ENCODE results near the gene TTLL3.

The TTLL3 gene

GRCh38 chr3:9778143-9779074, 31.7 kb upstream of the TTLL3 start:
- TF ChIP-seq CTCF (IDR thresholded peaks at IDR 0.05; ENCODE audit: low read depth, low read length, missing control alignments), result no peak
- no peak for DNase-seq (ENCODE audit: low read depth)
- H3K4me3 ChIP-seq (ENCODE audit: low read depth, low read length), result no peak overlapping the region

- TF ChIP-seq CTCF (IDR thresholded peaks at IDR 0.05; ENCODE audit: low read depth, low read length, missing control alignments), result no peak
- DNase-seq (ENCODE audit: low read depth), result no peak
- no peak overlapping the region for H3K4me3 ChIP-seq (ENCODE audit: low read depth, low read length)
These were observed 30.9 kb upstream of the TTLL3 start for GRCh38 chr3:9779075-9779593.

- no peak for TF ChIP-seq CTCF (IDR thresholded peaks at IDR 0.05; ENCODE audit: low read depth, low read length, missing control alignments)
- H3K4me3 ChIP-seq (ENCODE audit: low read depth, low read length), result no peak overlapping the region
- DNase-seq (ENCODE audit: low read depth), result peak; percentile 36
These were observed 30.2 kb upstream of the TTLL3 start for GRCh38 chr3:9779721-9780457.

GRCh38 chr3:9780458-9780812, 29.6 kb upstream of the TTLL3 start:
- no peak for TF ChIP-seq CTCF (IDR thresholded peaks at IDR 0.05; ENCODE audit: low read depth, low read length, missing control alignments)
- DNase-seq (ENCODE audit: low read depth), result no peak
- H3K4me3 ChIP-seq (ENCODE audit: low read depth, low read length), result no peak overlapping the region

GRCh38 chr3:9780910-9781309, 29.2 kb upstream of the TTLL3 start:
- DNase-seq (ENCODE audit: low read depth), result no peak
- no peak overlapping the region for H3K4me3 ChIP-seq (ENCODE audit: low read depth, low read length)
- TF ChIP-seq CTCF (IDR thresholded peaks at IDR 0.05; ENCODE audit: low read depth, low read length, missing control alignments), result no peak

- no peak for TF ChIP-seq CTCF (IDR thresholded peaks at IDR 0.05; ENCODE audit: low read depth, low read length, missing control alignments)
- no peak overlapping the region for H3K4me3 ChIP-seq (ENCODE audit: low read depth, low read length)
- DNase-seq (ENCODE audit: low read depth), result no peak
These were observed 28.5 kb upstream of the TTLL3 start for GRCh38 chr3:9781551-9781950.

Data from GM12864 (cell line).